Germinal center (tissue), 1 donor: ENCODE results near the gene IQCM.
"Not testable (repeated sequence)": the region's sequence is repeated elsewhere in the genome, so short reads cannot be mapped to it uniquely, and the experiment has no call there.

Source experiments
- DNase-seq: peaks from one replicate; pipeline ENCODE4 v3.0.0; 2012; ENCODE audit warnings: mixed read lengths, low spot score

IQCM gene

GRCh38 chr4:149555799-149556198 lies 259.8 kb downstream of the IQCM start:
- no peak for DNase-seq

GRCh38 chr4:149555146-149555545 lies 260.5 kb downstream of the IQCM start:
- DNase-seq, result no peak

GRCh38 chr4:149553959-149554520 lies 261.6 kb downstream of the IQCM start:
- DNase-seq, result no peak

- DNase-seq, result no peak
These were observed 263.0 kb downstream of the IQCM start for GRCh38 chr4:149552601-149553000.

- no peak for DNase-seq
These were observed 265.7 kb downstream of the IQCM start for GRCh38 chr4:149549911-149550310.

- DNase-seq, result no peak
These were observed 280.9 kb downstream of the IQCM start for GRCh38 chr4:149534779-149535178.

GRCh38 chr4:149531861-149532260 lies 283.8 kb downstream of the IQCM start:
- no peak for DNase-seq

- no peak for DNase-seq
These were observed 292.6 kb downstream of the IQCM start for GRCh38 chr4:149523039-149523438.

- no peak for DNase-seq
These were observed 293.8 kb downstream of the IQCM start for GRCh38 chr4:149521611-149522425.

GRCh38 chr4:149518471-149518870 lies 297.2 kb downstream of the IQCM start:
- no peak for DNase-seq

GRCh38 chr4:149513081-149513480 lies 302.6 kb downstream of the IQCM start:
- no peak for DNase-seq

- DNase-seq, result no peak
These were observed 303.1 kb downstream of the IQCM start for GRCh38 chr4:149512501-149512900.

- no peak for DNase-seq
These were observed 303.9 kb downstream of the IQCM start for GRCh38 chr4:149511558-149512298.

GRCh38 chr4:149507309-149507708 lies 308.3 kb downstream of the IQCM start:
- not testable (repeated sequence) for DNase-seq

GRCh38 chr4:149500806-149501205 lies 314.8 kb downstream of the IQCM start:
- DNase-seq, result no peak

GRCh38 chr4:149499726-149500125 lies 315.9 kb downstream of the IQCM start:
- no peak for DNase-seq

- DNase-seq, result no peak
These were observed 317.4 kb downstream of the IQCM start for GRCh38 chr4:149498246-149498645.

GRCh38 chr4:149493492-149493891 lies 322.2 kb downstream of the IQCM start:
- no peak for DNase-seq

- no peak for DNase-seq
These were observed 326.3 kb downstream of the IQCM start for GRCh38 chr4:149489321-149489720.

GRCh38 chr4:149486861-149487260 lies 328.8 kb downstream of the IQCM start:
- DNase-seq, result no peak

GRCh38 chr4:149468669-149469068 lies 347.0 kb downstream of the IQCM start:
- not testable (repeated sequence) for DNase-seq

GRCh38 chr4:149466446-149466845 lies 349.2 kb downstream of the IQCM start:
- DNase-seq, result no peak

GRCh38 chr4:149465955-149466354 lies 349.7 kb downstream of the IQCM start:
- DNase-seq, result no peak
